GM15510 (cell line): ENCODE results near the gene TTC29.

ENCODE experiments used
- POLR2A ChIP-seq: IDR thresholded peaks from 3 replicates; pipeline ENCODE4 v1.6.1; 2011; ENCODE audit warnings: borderline replicate concordance; ENCODE audit not compliant: insufficient read length; ENCODE audit errors: extremely low read depth

TTC29 gene

GRCh38 chr4:146945556-146946374 lies at the start of gene TTC29:
Gene TTC29 (minus strand): TSS chr4:146945864. CDS start chr4:146939895, 5,969 bp downstream.
- no peak for TF ChIP-seq POLR2A

- TF ChIP-seq POLR2A: no peak
Observed at GRCh38 chr4:146981651-146982050, 36.0 kb upstream of the TTC29 start.

GRCh38 chr4:146978641-146979040 lies 33.0 kb upstream of the TTC29 start:
- TF ChIP-seq POLR2A: no peak

GRCh38 chr4:146976145-146976544 lies 30.5 kb upstream of the TTC29 start:
- no peak for TF ChIP-seq POLR2A

GRCh38 chr4:146975527-146975926 lies 29.9 kb upstream of the TTC29 start:
- no peak for TF ChIP-seq POLR2A

GRCh38 chr4:146975036-146975435 lies 29.4 kb upstream of the TTC29 start:
- TF ChIP-seq POLR2A: no peak

GRCh38 chr4:146972036-146972435 lies 26.4 kb upstream of the TTC29 start:
- no peak for TF ChIP-seq POLR2A

- no peak for TF ChIP-seq POLR2A
Observed at GRCh38 chr4:146969126-146969525, 23.5 kb upstream of the TTC29 start.

- TF ChIP-seq POLR2A: no peak
Observed at GRCh38 chr4:146960634-146961033, 15.0 kb upstream of the TTC29 start.

- TF ChIP-seq POLR2A: no peak
Observed at GRCh38 chr4:146959692-146960091, 14.0 kb upstream of the TTC29 start.

GRCh38 chr4:146957237-146957636 lies 11.6 kb upstream of the TTC29 start:
- no peak for TF ChIP-seq POLR2A

GRCh38 chr4:146952896-146953295 lies 7.2 kb upstream of the TTC29 start:
- TF ChIP-seq POLR2A: no peak

GRCh38 chr4:146949559-146949958 lies 3.9 kb upstream of the TTC29 start:
- TF ChIP-seq POLR2A: no peak

GRCh38 chr4:146943691-146944375 lies 1.8 kb downstream of the TTC29 start:
- no peak for TF ChIP-seq POLR2A

GRCh38 chr4:146932116-146932515 lies 13.5 kb downstream of the TTC29 start:
- TF ChIP-seq POLR2A: no peak

GRCh38 chr4:146930673-146931072 lies 15.0 kb downstream of the TTC29 start:
- no peak for TF ChIP-seq POLR2A
